ENCODE results near the gene MDM4. TPM values are rescaled to one million over a fixed set of nuclear protein-coding genes. Genes with fewer than 3 reads are reported as not detected.

Gene MDM4
- total RNA-seq, 1 donor from 2014 or later, result 84.5 TPM

DNA sequence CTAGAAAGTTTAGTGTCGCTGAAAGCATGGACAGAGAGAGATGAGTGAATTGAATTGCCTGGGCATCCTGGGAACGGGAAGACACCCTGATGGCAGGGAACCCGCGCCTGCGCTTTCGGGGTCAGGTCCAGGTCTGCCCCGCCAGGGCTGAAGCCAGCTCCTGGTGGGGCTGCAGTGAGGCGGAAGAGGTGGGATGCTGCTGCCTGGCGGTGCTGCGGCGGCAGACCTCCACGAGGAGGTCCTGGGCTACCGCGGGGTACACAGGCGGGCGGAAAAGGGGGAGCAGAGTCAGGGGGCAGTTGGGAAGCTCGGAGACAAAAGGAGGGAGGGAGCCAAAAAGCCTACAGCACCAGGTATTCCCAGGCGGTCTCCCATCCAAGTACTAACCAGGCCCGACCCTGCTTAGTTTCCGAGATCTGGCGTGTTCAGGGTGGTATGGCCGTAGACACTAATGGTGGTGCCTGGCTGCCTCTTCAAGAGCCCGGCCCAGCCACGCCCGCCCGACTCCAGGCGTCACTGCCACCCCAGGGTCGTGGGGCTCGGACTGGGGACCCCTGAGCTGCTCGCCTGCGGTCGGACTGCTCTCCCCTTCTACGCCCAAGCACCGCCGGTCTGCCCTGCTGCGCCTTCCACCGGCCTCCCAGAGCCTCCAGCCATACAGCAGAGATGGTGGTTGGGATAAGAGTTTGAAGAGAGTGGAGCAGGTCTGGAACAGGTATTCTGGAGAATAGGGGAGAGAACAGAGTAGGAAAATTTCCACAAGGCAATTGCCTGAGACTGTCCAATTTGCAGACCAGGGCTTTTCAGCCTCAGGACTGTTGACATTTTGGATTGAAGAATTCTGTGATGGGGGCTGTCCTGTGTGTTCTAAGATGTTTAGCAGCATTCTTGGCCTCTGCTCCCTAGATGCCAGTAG is 46.1 kb downstream of the MDM4 start:
- H3K27ac ChIP-seq, result no peak overlapping the region
- DNase-seq, result peak; percentile 52
- intact Hi-C loops (cut with DNase I), result no loop called here
- no peak overlapping the region for H3K4me3 ChIP-seq
- H3K27me3 ChIP-seq, result no peaks in the 10 kb centered on the region
- TF ChIP-seq, protein P1, sequence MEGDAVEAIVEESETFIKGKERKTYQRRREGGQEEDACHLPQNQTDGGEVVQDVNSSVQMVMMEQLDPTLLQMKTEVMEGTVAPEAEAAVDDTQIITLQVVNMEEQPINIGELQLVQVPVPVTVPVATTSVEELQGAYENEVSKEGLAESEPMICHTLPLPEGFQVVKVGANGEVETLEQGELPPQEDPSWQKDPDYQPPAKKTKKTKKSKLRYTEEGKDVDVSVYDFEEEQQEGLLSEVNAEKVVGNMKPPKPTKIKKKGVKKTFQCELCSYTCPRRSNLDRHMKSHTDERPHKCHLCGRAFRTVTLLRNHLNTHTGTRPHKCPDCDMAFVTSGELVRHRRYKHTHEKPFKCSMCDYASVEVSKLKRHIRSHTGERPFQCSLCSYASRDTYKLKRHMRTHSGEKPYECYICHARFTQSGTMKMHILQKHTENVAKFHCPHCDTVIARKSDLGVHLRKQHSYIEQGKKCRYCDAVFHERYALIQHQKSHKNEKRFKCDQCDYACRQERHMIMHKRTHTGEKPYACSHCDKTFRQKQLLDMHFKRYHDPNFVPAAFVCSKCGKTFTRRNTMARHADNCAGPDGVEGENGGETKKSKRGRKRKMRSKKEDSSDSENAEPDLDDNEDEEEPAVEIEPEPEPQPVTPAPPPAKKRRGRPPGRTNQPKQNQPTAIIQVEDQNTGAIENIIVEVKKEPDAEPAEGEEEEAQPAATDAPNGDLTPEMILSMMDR (IDR thresholded peaks at IDR 0.05), result no peak
- no peaks in the 10 kb centered on the region for H3K9me3 ChIP-seq
- ATAC-seq, result no peak
- peaks cover 16% of the 10 kb centered on the region for H3K36me3 ChIP-seq
- H3K4me1 ChIP-seq, result no peaks in the 10 kb centered on the region

DNA sequence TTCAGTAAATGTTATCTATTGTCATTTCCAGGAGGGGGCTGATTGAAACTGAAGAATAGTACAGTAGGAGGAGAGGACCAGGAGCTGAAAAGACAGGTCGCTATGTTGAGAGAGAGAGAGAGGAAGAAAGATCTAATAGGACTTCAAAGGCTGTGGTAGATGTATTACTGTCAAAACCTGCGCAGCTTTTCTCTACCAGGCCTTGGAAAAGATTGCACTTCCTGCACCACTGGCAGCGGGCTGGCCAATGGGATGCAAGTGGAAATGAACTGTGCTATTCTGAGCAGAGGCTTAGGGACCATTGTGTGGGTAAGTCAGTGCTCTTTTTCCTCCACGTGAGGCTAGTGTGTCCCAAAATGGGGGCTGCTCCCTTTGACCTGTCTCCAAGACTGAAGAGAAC is 47.1 kb downstream of the MDM4 start:
- H3K27ac ChIP-seq, result no peak overlapping the region
- H3K4me3 ChIP-seq, result no peak overlapping the region
- DNase-seq (no peak), ATAC-seq (no peak)
- H3K27me3 ChIP-seq, result no peaks in the 10 kb centered on the region
- H3K36me3 ChIP-seq, result peaks cover 17% of the 10 kb centered on the region
- intact Hi-C loops (cut with DNase I), result no loop called here
- TF ChIP-seq, protein P1 (IDR thresholded peaks at IDR 0.05), result no peak
- H3K4me1 ChIP-seq, result no peaks in the 10 kb centered on the region
- H3K9me3 ChIP-seq, result no peaks in the 10 kb centered on the region

DNA sequence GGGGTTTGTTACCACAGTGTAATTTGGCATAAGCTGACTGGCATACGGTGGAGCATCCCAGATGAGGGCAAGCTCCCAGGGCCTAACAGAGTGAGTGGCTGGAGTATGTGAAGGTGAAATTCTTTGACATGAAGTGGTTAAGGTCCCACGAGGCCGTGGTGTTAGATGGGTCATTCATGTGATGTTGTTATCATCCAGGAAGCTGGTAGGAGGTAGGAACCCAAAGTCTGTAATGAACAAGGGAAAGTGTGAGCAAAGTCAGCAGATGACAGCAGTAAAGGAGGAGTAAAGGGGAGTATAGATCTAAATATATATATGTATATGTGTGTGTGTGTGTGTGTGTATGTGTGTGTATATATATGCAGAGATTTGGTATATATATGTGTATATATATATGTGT is 47.6 kb downstream of the MDM4 start:
- no peaks in the 10 kb centered on the region for H3K27me3 ChIP-seq
- intact Hi-C loops (cut with DNase I), result no loop called here
- no peaks in the 10 kb centered on the region for H3K4me1 ChIP-seq
- TF ChIP-seq, protein P1 (IDR thresholded peaks at IDR 0.05), result no peak
- ATAC-seq, result no peak
- H3K4me3 ChIP-seq, result no peak overlapping the region
- H3K27ac ChIP-seq, result no peak overlapping the region
- peaks cover 13% of the 10 kb centered on the region for H3K36me3 ChIP-seq
- no peak for DNase-seq
- H3K9me3 ChIP-seq, result no peaks in the 10 kb centered on the region

DNA sequence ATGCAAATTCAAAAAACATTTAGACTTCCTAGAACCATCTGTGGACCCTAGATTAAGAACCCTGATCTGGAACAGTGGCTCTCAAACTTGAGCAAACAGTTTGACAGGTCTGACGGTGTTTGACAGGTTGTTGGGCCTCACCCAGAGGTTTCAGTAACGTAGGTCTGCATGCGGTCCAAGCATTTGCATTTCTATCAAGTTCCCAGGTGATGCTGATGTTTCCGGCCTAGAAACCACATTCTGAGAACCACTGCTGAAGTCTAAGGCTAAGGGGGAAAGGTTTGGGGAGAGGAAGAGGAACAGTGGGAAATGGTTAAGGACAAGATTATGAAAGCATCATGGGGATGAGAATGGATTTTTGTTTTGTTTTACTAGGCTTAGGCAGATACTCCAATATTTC is 48.6 kb downstream of the MDM4 start:
- TF ChIP-seq, protein P1 (IDR thresholded peaks at IDR 0.05), result no peak
- intact Hi-C loops (cut with DNase I), result no loop called here
- Histone ChIP-seq H3K9me3 (no peaks in the 10 kb centered on the region), H3K4me3 (no peak overlapping the region), H3K27me3 (no peaks in the 10 kb centered on the region), H3K27ac (no peak overlapping the region), H3K36me3 (peaks cover 5% of the 10 kb centered on the region), H3K4me1 (no peaks in the 10 kb centered on the region)
- ATAC-seq (no peak), DNase-seq (no peak)

DNA sequence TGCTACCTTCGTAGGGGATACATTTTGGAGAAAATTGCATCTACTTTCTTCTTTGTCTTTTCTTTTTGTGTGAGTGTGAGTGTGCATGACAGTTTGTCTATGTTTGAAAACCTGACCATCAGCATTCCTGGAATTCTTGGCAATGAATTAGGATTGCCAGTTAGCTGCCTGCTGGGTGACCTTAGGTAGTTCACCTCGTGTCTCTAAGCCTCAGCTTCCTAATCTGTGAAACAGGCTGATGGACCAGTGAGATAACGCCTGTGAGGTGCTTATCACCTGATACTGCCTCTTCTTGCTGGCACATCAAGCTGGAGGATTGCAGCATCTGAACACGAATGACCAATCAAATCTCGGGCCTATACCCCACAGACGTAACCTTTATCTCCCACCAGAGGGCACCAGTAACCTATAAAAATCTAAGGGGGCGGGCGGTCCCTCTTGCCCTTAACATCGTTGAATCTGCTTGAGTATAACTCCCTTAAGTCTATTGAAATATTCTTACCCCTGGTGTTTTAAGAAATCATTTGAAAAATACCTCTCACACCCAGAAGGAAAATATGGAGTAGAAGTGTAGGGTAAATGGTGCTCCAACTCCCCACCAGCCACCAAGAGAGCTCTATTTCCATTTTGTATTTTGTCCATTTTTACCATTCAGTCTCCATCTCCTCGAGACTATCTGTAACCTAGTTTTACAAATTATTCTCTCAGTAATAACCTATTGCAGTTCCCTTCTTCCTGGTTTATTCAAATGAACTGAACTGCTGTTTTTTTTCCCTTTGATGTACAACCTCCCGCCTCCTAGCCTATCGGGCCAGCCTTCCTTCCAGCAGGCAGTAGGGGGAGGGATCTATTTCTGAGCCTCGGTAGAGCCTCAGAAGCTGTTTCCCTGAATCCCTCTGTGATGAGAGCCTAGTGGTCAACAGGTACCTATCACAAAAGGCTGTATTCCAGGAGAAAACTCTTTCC is 49.7 kb downstream of the MDM4 start:
- H3K36me3 ChIP-seq, result peaks cover 5% of the 10 kb centered on the region
- DNase-seq (no peak), ATAC-seq (peak; percentile 81)
- H3K9me3 ChIP-seq, result no peaks in the 10 kb centered on the region
- no peak overlapping the region for H3K4me3 ChIP-seq
- H3K27ac ChIP-seq, result no peak overlapping the region
- intact Hi-C loops (cut with DNase I), result no loop called here
- no peaks in the 10 kb centered on the region for H3K27me3 ChIP-seq
- TF ChIP-seq, protein P1 (IDR thresholded peaks at IDR 0.05), result peak; percentile 61
- H3K4me1 ChIP-seq, result no peaks in the 10 kb centered on the region
